LNCaP clone FGC (cell line): ENCODE results near the gene MAPK12.

Experiments used
- DNase-seq: peaks from one replicate; pipeline ENCODE4 v3.0.0-alpha.2; 2011; ENCODE audit warnings: low read depth
- H3K4me3 ChIP-seq: 2 replicates; pipeline ENCODE4 v1.5.1; 2011; ENCODE audit warnings: mild to moderate bottlenecking, low read depth, low read length, control low read depth
- CTCF ChIP-seq: IDR thresholded peaks from 2 replicates; pipeline ENCODE4 v1.5.1; 2012; ENCODE audit warnings: mild to moderate bottlenecking; ENCODE audit not compliant: control insufficient read depth, insufficient read depth; ENCODE audit errors: extremely low read depth

MAPK12 gene

GRCh38 chr22:50246242-50247175 is 15.0 kb downstream of the MAPK12 start:
- peak overlapping the region; percentile 69 for H3K4me3 ChIP-seq
- TF ChIP-seq CTCF: no peak
- no peak for DNase-seq

GRCh38 chr22:50245214-50246072 is 16.0 kb downstream of the MAPK12 start:
- no peak for DNase-seq
- peak overlapping the region; percentile 69 for H3K4me3 ChIP-seq
- TF ChIP-seq CTCF: no peak

- TF ChIP-seq CTCF: no peak
- peak; percentile 72 for DNase-seq
- H3K4me3 ChIP-seq: peak within 1 kb of the TSS; percentile 69
These were observed 16.9 kb downstream of the MAPK12 start, which contains the start of gene TUBGCP6 for GRCh38 chr22:50244420-50245213. Gene TUBGCP6, minus strand, starts transcription at chr22:50245023. Its CDS starts 564 bp downstream, at chr22:50244459.

GRCh38 chr22:50243685-50244419 is 17.6 kb downstream of the MAPK12 start:
- DNase-seq: no peak
- peak overlapping the region; percentile 69 for H3K4me3 ChIP-seq
- no peak for TF ChIP-seq CTCF

GRCh38 chr22:50242406-50242949 is 19.0 kb downstream of the MAPK12 start:
- no peak for DNase-seq
- TF ChIP-seq CTCF: no peak
- H3K4me3 ChIP-seq: peak overlapping the region; percentile 69
